Activated CD4-positive, alpha-beta T cell treated with anti-CD3 and anti-CD28 coated beads, Interleukin-2, Interleukin-6, amounts not matched to agents 100 ng/mL and 50 ng/mL, durations not matched to agents 16 hours and 8 hours (primary cell): ENCODE results near the gene DSG3.

Source experiments
- DNase-seq: peaks from one replicate; pipeline ENCODE4 v3.0.0-alpha.2; 2020

Gene DSG3

DNA sequence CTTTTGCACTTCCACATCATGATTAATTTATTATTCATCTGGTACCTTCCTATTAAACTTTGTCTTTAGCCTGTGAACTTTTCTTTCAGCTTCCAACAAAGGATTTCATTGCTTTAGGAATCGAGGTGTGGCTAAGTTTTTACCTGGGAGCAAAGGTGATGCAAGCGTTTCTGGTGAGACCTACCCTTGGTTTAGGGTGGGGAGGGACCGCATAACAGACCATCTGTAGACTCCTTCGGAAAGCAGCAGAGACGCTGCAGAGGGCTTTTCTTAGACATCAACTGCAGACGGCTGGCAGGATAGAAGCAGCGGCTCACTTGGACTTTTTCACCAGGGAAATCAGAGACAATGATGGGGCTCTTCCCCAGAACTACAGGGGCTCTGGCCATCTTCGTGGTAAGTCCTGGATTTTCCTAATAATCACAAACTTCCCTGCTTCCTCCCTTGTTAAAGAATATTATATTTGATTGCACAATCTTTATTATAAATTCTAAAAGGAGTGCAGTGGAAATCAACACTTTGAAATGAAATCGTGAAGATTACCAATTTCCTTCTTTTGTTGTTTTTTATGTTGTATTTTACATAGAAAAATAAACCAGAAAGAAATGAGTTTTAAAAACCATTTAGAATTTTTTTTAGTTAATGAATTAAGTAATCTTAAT, at the start of gene DSG3:
TSS of gene DSG3 (plus strand) at position 212 of the 662 bp plus-strand sequence. CDS start at position 349, 137 bp downstream.
- no peak for DNase-seq

DNA sequence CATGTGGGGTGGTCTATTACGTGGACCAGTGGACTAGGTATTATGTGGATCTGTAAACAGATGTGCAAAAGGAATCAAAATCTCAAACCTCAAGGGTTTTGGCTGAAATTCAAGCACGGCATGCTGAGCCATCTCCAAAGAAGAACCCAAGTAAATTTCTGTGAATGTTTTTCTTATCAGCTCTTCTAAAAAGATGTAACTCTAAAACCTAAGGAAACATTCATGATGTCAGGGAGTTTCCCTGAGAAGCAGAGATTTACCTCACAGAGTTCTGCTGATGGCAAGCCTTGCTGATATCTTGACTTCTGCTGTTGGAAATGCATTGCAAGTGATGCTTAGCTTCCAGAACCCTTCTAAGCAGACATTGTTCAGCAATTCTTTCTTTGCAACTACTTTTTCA, 49.4 kb upstream of the DSG3 start:
- DNase-seq: no peak

DNA sequence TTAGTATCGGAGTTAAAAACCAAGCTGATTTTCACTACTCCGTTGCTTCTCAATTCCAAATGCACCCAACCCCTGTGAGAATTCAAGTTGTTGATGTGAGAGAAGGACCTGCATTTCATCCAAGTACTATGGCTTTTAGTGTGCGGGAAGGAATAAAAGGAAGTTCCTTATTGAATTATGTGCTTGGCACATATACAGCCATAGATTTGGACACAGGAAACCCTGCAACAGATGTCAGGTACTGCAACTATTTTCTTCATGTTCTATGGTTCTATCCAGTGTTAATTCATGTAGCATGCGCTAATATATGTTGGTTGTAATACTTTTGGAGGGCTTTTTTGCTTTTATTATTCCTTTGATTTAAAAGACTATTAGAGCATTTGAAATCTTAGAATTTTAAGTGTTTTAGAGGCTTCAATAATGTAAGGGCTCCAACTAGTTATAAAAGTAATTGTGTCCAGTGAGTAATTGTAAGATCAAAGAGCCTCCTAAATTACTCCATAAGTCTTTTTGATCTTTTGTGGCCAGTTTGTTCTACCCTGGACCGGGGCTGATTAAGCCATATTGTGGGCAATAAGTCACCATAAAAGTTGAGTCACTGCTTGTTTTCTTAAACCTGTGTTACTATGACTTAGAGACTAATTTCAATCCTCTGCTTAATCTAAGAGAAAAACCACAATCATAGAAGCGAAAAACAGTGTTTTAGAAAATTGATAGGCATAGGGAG, 48.1 kb upstream of the DSG3 start:
- DNase-seq: no peak

GRCh38 chr18:31401156-31402025, 46.1 kb upstream of the DSG3 start:
- DNase-seq: no peak

DNA sequence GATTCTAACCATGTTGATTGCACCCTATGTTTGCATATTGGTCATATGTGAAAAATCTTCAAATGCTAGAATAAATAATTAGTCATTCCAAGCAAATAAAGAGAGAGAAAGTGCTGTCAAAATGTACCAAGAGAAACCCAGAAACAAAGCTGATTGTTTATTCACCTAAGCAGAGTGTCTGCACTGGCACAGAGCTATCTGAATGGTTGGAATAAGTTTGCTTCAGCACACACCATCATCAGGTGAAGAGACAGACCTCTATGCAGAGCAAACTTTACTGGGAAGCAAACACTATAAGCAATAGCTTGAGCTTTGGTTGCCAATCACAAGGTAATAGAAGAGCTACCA, 45.5 kb upstream of the DSG3 start:
- no peak for DNase-seq

DNA sequence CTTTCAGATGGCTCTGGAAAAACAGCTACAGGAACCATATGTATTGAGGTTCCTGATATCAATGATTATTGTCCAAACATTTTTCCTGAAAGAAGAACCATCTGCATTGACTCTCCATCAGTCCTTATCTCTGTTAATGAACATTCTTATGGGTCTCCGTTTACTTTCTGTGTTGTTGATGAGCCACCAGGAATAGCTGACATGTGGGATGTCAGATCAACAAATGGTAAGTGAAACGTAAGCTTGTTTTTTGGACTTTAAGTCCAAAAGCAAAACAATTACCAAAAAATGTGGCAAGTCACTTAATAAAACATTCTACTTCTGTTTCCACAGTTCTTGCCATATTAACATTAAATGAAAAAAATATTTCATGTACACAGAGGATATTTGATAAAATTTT, 44.1 kb upstream of the DSG3 start:
- no peak for DNase-seq

- DNase-seq: no peak
Measured at GRCh38 chr18:31407649-31408048, 39.9 kb upstream of the DSG3 start.

DNA sequence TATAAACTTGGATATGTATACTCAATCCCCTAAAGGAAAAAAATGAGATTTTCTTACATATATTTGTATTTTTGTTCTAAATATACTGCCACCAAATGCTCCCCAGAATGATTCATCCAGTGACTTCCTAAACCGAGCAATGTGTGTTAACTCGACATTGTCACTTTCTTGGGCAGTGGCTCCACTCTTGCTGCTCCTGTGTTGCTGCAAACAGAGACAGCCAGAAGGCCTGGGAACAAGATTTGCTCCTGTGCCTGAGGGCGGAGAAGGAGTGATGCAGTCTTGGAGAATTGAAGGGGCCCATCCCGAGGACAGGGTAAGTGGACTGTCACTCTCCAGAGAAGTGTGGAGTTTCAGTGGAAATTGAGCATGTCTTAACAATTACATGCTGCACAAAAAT, 38.3 kb upstream of the DSG3 start:
- DNase-seq: no peak

DNA sequence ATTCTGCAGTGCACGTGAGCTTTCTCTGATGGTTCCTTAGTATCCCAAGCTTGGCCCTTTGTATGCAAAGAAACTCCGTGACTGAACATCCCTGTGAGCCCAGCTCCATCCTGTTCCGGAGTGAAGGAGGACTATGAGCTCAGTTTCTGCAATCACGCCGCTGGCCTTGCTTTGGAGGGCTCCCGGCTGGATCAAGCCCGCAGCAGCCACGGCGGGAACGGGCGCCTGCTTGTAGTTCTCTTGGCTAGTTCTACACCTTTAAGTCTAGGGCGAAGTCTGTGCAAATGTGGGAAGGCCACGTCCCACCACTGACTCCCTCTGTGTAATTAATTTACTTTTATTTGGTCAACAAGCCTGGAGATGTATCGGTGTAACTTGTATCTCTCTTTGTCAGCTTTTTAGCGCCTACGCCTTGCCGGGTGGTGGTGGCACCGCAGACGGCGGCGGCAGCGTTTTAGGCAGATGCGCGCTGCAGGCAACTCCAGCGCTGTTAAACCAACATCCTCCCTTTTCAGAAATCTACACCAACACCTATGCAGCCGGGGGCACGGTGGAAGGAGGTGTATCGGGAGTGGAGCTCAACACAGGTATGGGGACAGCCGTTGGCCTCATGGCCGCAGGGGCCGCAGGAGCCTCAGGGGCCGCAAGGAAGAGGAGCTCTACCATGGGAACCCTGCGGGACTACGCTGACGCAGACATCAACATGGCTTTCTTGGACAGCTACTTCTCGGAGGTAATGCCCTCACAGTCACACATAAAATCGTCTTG, 36.6 kb upstream of the DSG3 start:
- no peak for DNase-seq

GRCh38 chr18:31413137-31413536, 34.4 kb upstream of the DSG3 start:
- no peak for DNase-seq

GRCh38 chr18:31417850-31418249, 29.7 kb upstream of the DSG3 start:
- no peak for DNase-seq

GRCh38 chr18:31419457-31419932, 28.0 kb upstream of the DSG3 start:
- DNase-seq: no peak

DNA sequence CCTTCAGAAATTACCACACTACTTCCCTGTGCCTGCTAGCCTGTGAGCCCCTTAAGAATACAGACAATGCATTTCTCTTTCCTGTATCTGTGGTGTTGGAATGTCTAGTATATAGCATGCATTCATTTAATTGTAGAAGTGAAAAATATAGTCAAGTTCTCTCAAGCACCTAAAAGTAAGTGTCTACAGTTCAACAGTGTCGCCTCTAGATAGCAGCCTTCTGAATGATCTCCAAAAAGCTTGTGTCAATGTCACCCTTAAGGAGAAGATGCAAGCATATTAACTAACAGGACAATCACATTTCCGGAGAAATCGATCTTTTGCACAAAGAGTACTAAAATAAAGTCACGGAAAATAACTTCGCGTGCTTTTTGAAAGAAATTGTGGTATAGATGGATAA, 27.5 kb upstream of the DSG3 start:
- DNase-seq: no peak

DNA sequence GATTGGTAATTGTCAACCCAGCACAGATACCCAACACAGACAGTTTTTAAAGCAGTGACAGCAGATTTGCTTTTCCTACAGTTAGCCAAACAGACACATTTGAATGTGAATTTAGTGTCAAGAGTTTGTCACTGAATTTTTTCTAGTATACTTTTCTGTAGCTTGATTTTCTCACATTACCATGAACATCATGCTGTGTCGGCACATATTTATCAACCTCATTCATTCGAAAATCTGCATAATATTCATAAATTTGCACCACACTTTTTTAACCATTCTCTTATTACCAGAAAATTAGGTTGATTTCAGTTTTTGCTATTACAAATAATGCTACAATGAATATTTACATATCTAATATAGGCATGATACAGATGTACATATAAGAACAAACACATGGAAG, 27.0 kb upstream of the DSG3 start:
- DNase-seq: no peak

- peak; percentile 14 for DNase-seq
Measured at GRCh38 chr18:31424383-31424988, 23.1 kb upstream of the DSG3 start.

DNA sequence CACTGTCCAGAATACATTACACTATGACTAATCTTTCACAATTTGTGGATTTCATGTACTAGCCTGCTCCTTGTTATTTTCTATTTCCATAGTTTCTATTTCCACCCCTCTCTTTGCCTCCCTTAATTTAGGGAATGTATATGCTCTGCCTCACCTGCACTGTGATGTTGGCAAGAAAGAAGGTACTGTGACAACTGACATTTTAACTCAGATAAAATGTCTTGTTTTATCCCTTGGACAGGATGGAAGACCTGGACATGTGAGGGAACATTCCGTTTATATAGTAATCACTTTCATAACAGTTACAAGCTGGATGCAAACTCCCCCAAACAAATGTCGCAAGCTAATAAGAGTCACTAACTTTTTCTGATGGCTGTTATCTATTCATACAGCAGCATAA, 21.5 kb upstream of the DSG3 start:
- DNase-seq: no peak

DNA sequence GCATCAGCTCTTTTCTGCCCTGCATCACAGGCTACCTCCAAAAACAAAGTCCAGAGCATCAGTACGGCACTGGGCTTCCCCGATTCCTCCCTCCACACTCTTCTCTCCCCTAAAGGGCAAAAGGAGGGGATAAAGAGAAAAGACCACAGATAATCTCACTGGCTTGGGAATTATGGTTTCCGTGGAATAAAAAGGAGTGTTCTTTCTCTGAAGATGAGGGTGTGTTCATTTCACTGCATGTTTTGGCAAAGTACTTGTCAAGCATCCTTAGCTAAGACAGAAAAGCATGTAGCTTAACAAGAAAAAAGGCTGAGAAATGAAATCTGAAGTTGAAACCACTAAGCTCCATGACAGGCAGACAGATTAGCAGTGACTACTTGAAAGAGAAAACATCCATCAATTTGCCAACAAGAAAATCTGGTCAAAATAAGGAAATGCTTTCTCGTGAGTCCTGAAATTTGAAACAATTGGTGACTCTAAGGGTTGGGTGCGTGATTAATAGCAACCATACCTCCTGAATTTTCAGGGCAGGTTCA, 20.6 kb upstream of the DSG3 start:
- no peak for DNase-seq

- no peak for DNase-seq
Measured at GRCh38 chr18:31428211-31428610, 19.3 kb upstream of the DSG3 start.

- no peak for DNase-seq
Measured at GRCh38 chr18:31429623-31430022, 17.9 kb upstream of the DSG3 start.

- DNase-seq: no peak
Measured at GRCh38 chr18:31430072-31430471, 17.5 kb upstream of the DSG3 start.

GRCh38 chr18:31430554-31430953, 17.0 kb upstream of the DSG3 start:
- no peak for DNase-seq

DNA sequence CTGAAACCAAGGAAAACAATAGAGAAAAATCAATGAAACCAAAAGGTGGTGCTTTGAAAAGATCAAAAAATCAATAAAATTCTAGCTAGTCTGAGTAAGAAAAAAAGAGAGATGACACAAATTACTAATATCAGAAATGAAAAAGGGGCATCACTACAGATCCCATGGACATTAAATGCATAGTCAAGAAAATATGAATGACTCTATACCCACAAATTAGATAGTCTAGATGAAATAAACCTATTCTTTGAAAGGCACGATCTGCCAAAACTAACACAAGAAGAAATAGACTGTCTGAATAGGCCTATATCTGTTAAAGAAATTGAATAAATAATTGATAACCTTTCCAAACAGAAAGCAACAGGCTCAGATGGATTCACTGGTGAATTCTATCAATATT, 15.2 kb upstream of the DSG3 start:
- DNase-seq: no peak
